IPS-20b (cell line): Measurements from ENCODE around the gene SERINC5.
"Not testable (repeated sequence)": the region's sequence is repeated elsewhere in the genome, so short reads cannot be mapped to it uniquely, and the experiment has no call there.

Experiments used
- H3K27ac ChIP-seq: one replicate; pipeline ENCODE4 v1.5.1; 2013; ENCODE audit warnings: low read length
- H3K27me3 ChIP-seq: 2 replicates; pipeline ENCODE4 v1.6.1; 2013; ENCODE audit warnings: mild to moderate bottlenecking, low read length, inconsistent platforms; ENCODE audit not compliant: insufficient read depth
- H3K36me3 ChIP-seq: 2 replicates; pipeline ENCODE4 v1.6.1; 2013; ENCODE audit warnings: low read depth, mild to moderate bottlenecking, inconsistent platforms, low read length, moderate library complexity; ENCODE audit not compliant: insufficient read depth
- H3K4me1 ChIP-seq: 2 replicates; pipeline ENCODE4 v1.6.1; 2013; ENCODE audit warnings: mild to moderate bottlenecking, control low read depth, inconsistent platforms, low read length, moderate library complexity; ENCODE audit not compliant: insufficient read depth
- H3K4me3 ChIP-seq: 2 replicates; pipeline ENCODE4 v1.5.1; 2013; ENCODE audit warnings: mild to moderate bottlenecking, low read length, inconsistent platforms
- H3K9ac ChIP-seq: 2 replicates; pipeline ENCODE4 v1.6.1; 2013; ENCODE audit warnings: low read depth, mild to moderate bottlenecking, inconsistent platforms, low read length, moderate library complexity
- H3K9me3 ChIP-seq: 2 replicates; pipeline ENCODE4 v1.6.1; 2013; ENCODE audit warnings: mild to moderate bottlenecking, low read depth, low read length, inconsistent platforms; ENCODE audit not compliant: insufficient read depth

SERINC5 gene

GRCh38 chr5:80210014-80210413 lies 45.8 kb downstream of the SERINC5 start:
- H3K27ac ChIP-seq: no peak overlapping the region
- peaks cover 8% of the 10 kb centered on the region for H3K4me1 ChIP-seq
- no peak overlapping the region for H3K4me3 ChIP-seq
- H3K27me3 ChIP-seq: no peaks in the 10 kb centered on the region
- H3K36me3 ChIP-seq: 0 out of 2 replicates have a peak, but pooled peaks cover 3% of the 10 kb centered on the region
- no peaks in the 10 kb centered on the region for H3K9me3 ChIP-seq
- H3K9ac ChIP-seq: no peak overlapping the region

GRCh38 chr5:80208381-80208780 lies 47.5 kb downstream of the SERINC5 start:
- no peak overlapping the region for H3K27ac ChIP-seq
- no peak overlapping the region for H3K4me3 ChIP-seq
- H3K9me3 ChIP-seq: no peaks in the 10 kb centered on the region
- H3K27me3 ChIP-seq: no peaks in the 10 kb centered on the region
- peaks cover 8% of the 10 kb centered on the region for H3K4me1 ChIP-seq
- no peak overlapping the region for H3K9ac ChIP-seq
- peaks cover 10% of the 10 kb centered on the region; the same call in 1 of the 2 replicates for H3K36me3 ChIP-seq

DNA sequence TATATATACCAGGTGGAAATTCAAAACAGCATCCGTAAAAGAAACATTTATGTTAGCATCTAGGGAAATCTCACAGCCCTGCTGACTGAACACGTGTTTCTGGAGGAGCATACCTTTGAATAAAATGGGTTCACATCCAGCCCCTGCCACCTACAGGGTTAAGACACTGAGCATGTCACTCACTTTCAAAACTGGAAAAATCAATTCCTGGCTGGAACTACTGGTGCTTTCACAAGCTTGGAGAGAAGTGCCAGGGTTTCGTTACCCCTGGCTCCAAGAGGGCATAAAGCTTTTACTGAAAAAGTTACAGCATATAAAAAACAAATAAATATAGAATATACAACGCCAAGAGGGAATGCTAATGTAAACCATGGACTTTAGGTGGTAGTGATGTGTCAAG lies 48.0 kb downstream of the SERINC5 start:
- Histone ChIP-seq H3K9me3 (no peaks in the 10 kb centered on the region), H3K36me3 (peaks cover 12% of the 10 kb centered on the region), H3K4me3 (no peak overlapping the region), H3K27ac (no peak overlapping the region), H3K27me3 (no peaks in the 10 kb centered on the region), H3K9ac (no peak overlapping the region), H3K4me1 (peaks cover 8% of the 10 kb centered on the region)

DNA sequence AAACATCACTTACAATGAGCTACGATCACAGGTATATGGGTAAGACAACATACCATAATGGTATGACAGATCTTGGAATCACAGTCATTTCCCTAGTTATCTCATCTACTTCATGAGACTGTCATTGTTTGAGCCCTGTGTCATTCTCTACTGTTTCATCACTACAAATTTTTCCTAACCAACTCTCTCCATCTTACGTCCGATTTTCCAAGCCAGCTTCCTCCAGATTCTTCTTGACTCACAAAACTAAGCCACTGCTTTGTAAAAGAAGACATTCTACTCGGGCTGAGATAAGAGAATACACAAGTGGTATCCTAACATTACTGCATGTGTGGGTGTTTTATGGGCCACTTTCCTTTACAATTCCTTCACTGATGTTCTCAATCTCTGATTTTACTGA lies 49.6 kb downstream of the SERINC5 start:
- Histone ChIP-seq H3K36me3 (peaks cover 27% of the 10 kb centered on the region), H3K27ac (no peak overlapping the region), H3K9me3 (no peaks in the 10 kb centered on the region), H3K9ac (no peak overlapping the region), H3K4me1 (peaks cover 3% of the 10 kb centered on the region), H3K4me3 (no peak overlapping the region), H3K27me3 (no peaks in the 10 kb centered on the region)

GRCh38 chr5:80205846-80206245 lies 50.0 kb downstream of the SERINC5 start:
- H3K4me3 ChIP-seq: no peak overlapping the region
- H3K4me1 ChIP-seq: no peaks in the 10 kb centered on the region
- H3K9ac ChIP-seq: no peak overlapping the region
- H3K9me3 ChIP-seq: no peaks in the 10 kb centered on the region
- H3K36me3 ChIP-seq: peaks cover 31% of the 10 kb centered on the region
- no peak overlapping the region for H3K27ac ChIP-seq
- H3K27me3 ChIP-seq: no peaks in the 10 kb centered on the region

DNA sequence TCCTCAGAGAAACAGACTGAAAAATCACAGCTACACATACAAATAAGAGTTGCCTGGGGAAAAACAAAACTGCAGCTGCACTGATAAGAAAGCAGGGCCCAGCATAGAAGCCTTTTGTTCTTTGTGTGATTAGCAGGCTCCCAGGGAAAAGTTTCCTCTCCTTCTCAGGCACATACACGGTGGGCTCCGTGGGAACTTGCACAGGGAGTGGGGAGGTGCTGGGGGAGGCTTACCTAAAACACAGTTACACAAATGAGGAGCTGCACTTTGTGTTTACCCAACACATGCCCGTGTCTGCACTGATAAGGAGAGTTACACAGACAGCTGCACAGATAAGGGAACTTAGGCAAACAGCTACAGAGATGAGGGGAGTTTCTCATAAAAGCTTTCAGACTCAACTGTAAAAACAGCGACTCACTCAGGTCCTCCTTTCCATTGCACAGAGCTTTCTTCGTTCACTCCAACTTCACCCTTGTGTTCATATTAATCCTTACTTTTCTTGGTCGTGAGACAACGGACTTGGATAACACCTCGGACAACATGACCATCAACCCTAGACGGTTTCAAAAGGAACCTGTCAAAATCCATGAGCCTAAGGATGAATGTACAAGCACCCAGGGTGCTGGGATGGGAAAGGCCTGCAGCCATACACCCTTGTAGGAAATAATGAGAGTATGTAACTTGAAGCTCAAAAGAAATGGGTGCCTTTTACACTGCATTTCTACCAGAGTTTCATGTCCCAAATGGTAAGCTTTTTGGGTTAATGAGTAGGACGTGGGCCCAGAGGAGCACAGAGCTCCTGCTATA lies 50.8 kb downstream of the SERINC5 start:
- H3K9ac ChIP-seq: no peak overlapping the region
- peaks cover 28% of the 10 kb centered on the region for H3K36me3 ChIP-seq
- H3K4me1 ChIP-seq: no peaks in the 10 kb centered on the region
- no peak overlapping the region for H3K27ac ChIP-seq
- no peaks in the 10 kb centered on the region for H3K9me3 ChIP-seq
- no peaks in the 10 kb centered on the region for H3K27me3 ChIP-seq
- H3K4me3 ChIP-seq: no peak overlapping the region

DNA sequence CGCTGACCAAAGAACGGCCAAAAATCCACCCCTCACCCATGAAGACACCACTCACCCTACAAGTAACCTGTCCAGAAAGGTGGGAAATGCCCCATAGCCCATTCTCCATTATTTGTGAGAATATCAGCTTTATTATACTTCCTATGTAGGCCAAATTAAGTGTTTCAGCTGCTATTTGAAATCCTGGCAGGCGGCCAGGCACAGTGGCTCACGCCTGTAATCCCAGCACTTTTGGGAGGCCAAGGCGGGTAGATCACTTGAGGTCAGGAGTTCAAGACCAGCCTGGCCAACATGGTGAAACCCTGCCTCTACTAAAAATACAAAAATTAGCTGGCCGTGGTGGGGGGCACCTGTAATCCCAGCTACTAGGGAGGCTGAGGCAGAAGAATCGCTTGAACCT lies 54.1 kb downstream of the SERINC5 start:
- not testable (repeated sequence) for H3K9me3 ChIP-seq, H3K27me3 ChIP-seq, H3K4me3 ChIP-seq, H3K27ac ChIP-seq, H3K9ac ChIP-seq, H3K4me1 ChIP-seq
- peaks cover 42% of the 10 kb centered on the region for H3K36me3 ChIP-seq

- Histone ChIP-seq H3K36me3 (peaks cover 39% of the 10 kb centered on the region), H3K27ac (no peak overlapping the region), H3K9me3 (no peaks in the 10 kb centered on the region), H3K27me3 (no peaks in the 10 kb centered on the region), H3K9ac (no peak overlapping the region), H3K4me3 (no peak overlapping the region), H3K4me1 (peaks cover 9% of the 10 kb centered on the region; the same call in 1 of the 2 replicates)
These were observed 56.9 kb downstream of the SERINC5 start for GRCh38 chr5:80198920-80199319.

GRCh38 chr5:80198399-80198798 lies 57.4 kb downstream of the SERINC5 start:
- Histone ChIP-seq H3K9me3 (no peaks in the 10 kb centered on the region), H3K27me3 (no peaks in the 10 kb centered on the region), H3K4me1 (peaks cover 14% of the 10 kb centered on the region; the same call in 1 of the 2 replicates), H3K9ac (no peak overlapping the region), H3K36me3 (peaks cover 35% of the 10 kb centered on the region), H3K27ac (no peak overlapping the region), H3K4me3 (no peak overlapping the region)

GRCh38 chr5:80195837-80196400 lies 59.9 kb downstream of the SERINC5 start:
- Histone ChIP-seq H3K4me1 (peaks cover 37% of the 10 kb centered on the region), H3K9ac (no peak overlapping the region), H3K27ac (no peak overlapping the region), H3K4me3 (no peak overlapping the region), H3K27me3 (no peaks in the 10 kb centered on the region), H3K36me3 (peaks cover 15% of the 10 kb centered on the region), H3K9me3 (no peaks in the 10 kb centered on the region)

DNA sequence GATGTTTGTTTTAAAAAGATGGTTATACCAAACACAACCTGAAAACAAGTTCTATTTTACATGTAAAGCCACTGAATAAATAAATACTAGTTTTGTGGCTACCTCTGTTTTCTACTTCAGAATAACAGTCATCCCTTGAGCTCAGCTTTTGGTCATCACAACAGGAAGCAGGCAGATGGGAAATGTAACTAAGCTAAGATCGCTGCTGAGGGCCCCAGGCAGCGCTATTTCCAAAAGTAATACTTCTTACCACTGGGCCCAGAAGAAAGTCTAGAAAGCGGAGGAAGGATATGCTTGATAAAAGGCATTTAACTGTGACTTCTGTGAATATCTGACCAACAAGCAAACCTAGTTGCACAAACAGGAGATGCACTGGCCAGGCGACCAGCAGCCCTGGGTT lies 61.4 kb downstream of the SERINC5 start:
- Histone ChIP-seq H3K27me3 (no peaks in the 10 kb centered on the region), H3K27ac (no peak overlapping the region), H3K9me3 (no peaks in the 10 kb centered on the region), H3K4me1 (peaks cover 46% of the 10 kb centered on the region), H3K4me3 (no peak overlapping the region), H3K9ac (no peak overlapping the region), H3K36me3 (peaks cover 11% of the 10 kb centered on the region)

DNA sequence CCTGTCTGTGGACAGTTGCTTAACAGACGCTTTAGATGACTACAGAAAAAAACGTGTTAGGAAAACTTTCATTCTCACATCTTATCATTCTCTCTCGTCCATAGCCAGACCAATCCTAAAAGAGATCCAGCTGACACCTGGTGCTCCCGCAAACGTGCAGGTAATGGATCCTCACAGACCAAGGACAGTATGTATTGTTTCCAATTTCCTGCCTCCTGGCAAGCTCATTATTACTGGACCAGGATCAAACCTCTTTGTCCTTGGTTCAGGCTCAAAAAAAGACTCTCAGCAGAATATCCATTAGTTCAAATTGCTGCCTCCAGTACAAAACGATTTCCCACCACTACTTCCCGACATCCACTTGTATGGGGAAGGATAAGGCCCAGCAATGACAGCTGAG lies 62.4 kb downstream of the SERINC5 start:
- no peak overlapping the region for H3K27ac ChIP-seq
- no peaks in the 10 kb centered on the region for H3K9me3 ChIP-seq
- no peak overlapping the region for H3K4me3 ChIP-seq
- H3K27me3 ChIP-seq: no peaks in the 10 kb centered on the region
- H3K9ac ChIP-seq: peak overlapping the region; percentile 10; the same call in 1 of the 2 replicates
- peaks cover 5% of the 10 kb centered on the region; the same call in 1 of the 2 replicates for H3K36me3 ChIP-seq
- H3K4me1 ChIP-seq: peaks cover 50% of the 10 kb centered on the region
